Measurements from ENCODE around the gene M1AP. TPM values are rescaled to one million over a fixed set of nuclear protein-coding genes. Genes with fewer than 3 reads are reported as not detected.
"Not testable (repeated sequence)": the region's sequence is repeated elsewhere in the genome, so short reads cannot be mapped to it uniquely, and the experiment has no call there.

The M1AP gene
- polyA plus RNA-seq, 1 experiment, result 0.33 TPM

DNA sequence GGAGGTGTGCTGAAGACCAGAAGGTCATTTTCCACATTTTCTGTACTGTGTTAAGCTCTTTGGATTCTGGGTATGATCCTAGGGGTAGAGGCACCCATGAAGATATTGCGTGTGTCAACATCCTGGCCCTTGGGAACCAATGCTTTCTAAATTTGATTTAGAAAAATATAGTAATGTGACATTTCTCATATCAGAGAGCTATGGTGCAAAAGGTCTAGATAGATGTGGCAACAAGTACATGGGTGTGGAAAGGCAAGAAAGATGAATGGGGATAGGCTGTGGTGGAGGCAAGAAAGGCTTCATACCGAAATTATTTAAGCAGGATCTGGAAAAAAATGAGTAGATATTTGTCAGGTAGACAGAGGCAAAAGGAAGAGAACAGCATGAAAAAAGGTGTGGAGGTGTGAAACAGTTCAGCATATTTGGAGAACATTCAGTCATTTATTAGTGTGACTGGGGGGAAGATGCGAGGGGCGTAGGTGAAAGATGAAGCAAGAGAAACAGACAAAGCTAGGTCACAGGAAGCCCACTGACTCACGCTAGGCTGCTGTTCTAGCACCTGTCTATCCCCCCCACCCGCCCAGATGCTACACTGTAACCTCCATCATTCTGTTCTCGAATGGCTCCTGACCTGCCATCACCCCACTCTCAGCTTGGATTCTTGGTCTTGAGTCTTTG, 81.9 kb downstream of the M1AP start:
- no peaks in the 10 kb centered on the region for H3K36me3 ChIP-seq (ENCODE audit: control insufficient read depth, insufficient read depth, low read length)
- H3K4me3 ChIP-seq (ENCODE audit: low read depth, low read length), result no peak overlapping the region
- no peak for DNase-seq (ENCODE audit: low read depth)
- TF ChIP-seq CTCF (IDR thresholded peaks at IDR 0.05; ENCODE audit: insufficient read depth, low read depth, low read length), result no peak
- ChIA-PET POLR2A (interaction anchor here (1.1 to 2.4 kb wide), 2 partner anchors 10 to 11 kb away, joined by 6 to 9 read pairs; no protein-coding TSS in a partner anchor), CTCF (interaction anchor here (0.8 to 3.5 kb wide), 5 partner anchors 9 to 22 kb away, joined by 3 to 13 read pairs (median 5); partner anchors contain the start of gene LOXL3)
- H3K27me3 ChIP-seq (ENCODE audit: control insufficient read depth, insufficient read depth, low read length), result no peaks in the 10 kb centered on the region

DNA sequence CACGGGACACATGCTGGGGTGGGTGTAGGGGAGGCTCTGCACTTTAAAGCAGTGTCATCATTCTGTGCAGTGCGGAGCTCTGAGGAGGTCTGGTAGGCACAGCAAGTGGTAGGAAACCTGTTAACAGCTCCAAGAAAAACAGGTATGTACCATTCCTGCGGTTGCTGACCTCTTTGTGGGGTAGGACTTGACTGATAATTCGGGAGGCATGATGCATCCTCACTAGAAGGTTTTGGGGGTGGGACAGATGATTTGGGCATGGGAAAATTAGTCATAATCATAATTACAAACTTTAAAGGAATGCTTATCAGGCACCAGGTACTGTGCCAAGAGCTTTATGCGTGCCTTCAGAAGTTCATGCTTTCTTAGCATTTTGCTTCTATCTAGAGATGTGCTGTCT, 83.9 kb downstream of the M1AP start:
- no peak overlapping the region for H3K4me3 ChIP-seq (ENCODE audit: low read depth, low read length)
- TF ChIP-seq CTCF (IDR thresholded peaks at IDR 0.05; ENCODE audit: insufficient read depth, low read depth, low read length), result no peak
- ChIA-PET CTCF (interaction anchor here (0.7 kb wide), 1 partner anchor 12 kb away, joined by 3 read pairs; no protein-coding TSS in a partner anchor), POLR2A (no interaction called here)
- no peak for DNase-seq (ENCODE audit: low read depth)
- H3K36me3 ChIP-seq (ENCODE audit: control insufficient read depth, insufficient read depth, low read length), result no peaks in the 10 kb centered on the region
- no peaks in the 10 kb centered on the region for H3K27me3 ChIP-seq (ENCODE audit: control insufficient read depth, insufficient read depth, low read length)

DNA sequence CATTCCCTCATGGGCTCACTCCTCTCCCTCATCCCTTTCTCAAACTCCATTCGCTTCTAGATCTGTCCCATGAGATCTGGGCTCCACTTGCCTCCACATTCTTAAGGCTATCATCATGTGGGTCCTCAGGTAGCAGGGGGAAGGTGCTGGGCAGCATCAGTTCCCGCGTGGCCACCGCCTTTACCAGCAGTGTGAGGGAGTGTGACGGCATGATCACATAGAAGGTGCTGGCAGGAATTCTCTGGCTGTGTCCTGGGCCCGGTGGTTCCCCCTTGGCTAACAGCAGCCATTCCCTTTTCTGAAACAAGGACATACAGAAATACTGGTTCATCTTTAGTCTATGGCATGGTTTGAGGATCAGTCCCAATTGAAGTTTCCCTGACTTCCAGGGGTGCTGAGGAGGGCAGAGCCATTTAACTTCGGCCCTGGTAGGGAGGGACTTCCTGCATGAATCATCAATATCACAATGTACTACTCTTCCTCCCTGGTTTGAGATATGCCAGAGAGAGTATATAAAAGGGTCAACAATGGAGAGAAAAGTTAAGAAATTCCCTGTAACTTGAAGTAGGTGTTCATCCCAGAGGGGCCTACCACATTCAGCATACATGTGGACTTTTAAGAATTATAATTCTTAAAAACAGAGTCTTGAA, 85.9 kb downstream of the M1AP start:
- H3K4me3 ChIP-seq (ENCODE audit: low read depth, low read length), result no peak overlapping the region
- no peak for DNase-seq (ENCODE audit: low read depth)
- ChIA-PET POLR2A (no interaction called here), CTCF (interaction anchor here (0.7 kb wide), 1 partner anchor 297 kb away, joined by 3 read pairs; no protein-coding TSS in a partner anchor)
- H3K36me3 ChIP-seq (ENCODE audit: control insufficient read depth, insufficient read depth, low read length), result no peaks in the 10 kb centered on the region
- H3K27me3 ChIP-seq (ENCODE audit: control insufficient read depth, insufficient read depth, low read length), result no peaks in the 10 kb centered on the region
- no peak for TF ChIP-seq CTCF (IDR thresholded peaks at IDR 0.05; ENCODE audit: insufficient read depth, low read depth, low read length)

- POLR2A ChIA-PET; CTCF ChIA-PET; H3K27me3 ChIP-seq (ENCODE audit: control insufficient read depth, insufficient read depth, low read length); H3K4me3 ChIP-seq (ENCODE audit: low read depth, low read length); DNase-seq (ENCODE audit: low read depth); H3K36me3 ChIP-seq (ENCODE audit: control insufficient read depth, insufficient read depth, low read length): not testable (repeated sequence)
These were observed 87.1 kb downstream of the M1AP start for GRCh38 chr2:74561022-74561421.

DNA sequence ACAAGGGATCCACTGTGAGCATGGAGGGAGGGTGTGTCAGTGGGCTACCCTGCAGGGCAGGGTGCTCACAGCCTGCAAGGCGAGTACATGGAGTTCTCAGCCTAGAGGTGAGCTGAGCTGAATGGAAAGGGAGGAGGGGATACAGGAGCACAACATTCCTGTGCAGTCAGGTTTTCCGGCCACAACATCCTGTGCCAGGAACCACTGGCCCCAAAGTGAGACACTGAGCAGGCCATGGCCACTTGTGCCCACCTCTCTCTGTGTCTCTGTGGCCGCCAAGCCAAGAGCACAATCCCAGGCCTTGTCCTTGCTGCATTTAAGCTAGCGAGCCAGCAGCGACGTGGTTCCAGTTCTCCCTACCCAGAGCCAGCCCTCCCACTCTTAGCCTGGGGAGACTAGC, 87.5 kb downstream of the M1AP start:
- CTCF ChIA-PET, result no interaction called here
- H3K27me3 ChIP-seq (ENCODE audit: control insufficient read depth, insufficient read depth, low read length), result no peaks in the 10 kb centered on the region
- POLR2A ChIA-PET, result no interaction called here

More for the DNA sequence above, 87.5 kb downstream of the M1AP start:
- Histone ChIP-seq H3K36me3 (ENCODE audit: control insufficient read depth, insufficient read depth, low read length) (peaks cover 4% of the 10 kb centered on the region), H3K4me3 (ENCODE audit: low read depth, low read length) (no peak overlapping the region)
- no peak for TF ChIP-seq CTCF (IDR thresholded peaks at IDR 0.05; ENCODE audit: insufficient read depth, low read depth, low read length)
- DNase-seq (ENCODE audit: low read depth), result no peak
